Right renal pelvis (tissue), 4 donors: ENCODE results near the gene SPINK2. TPM values are rescaled to one million over a fixed set of nuclear protein-coding genes. Genes with fewer than 3 reads are reported as not detected.

Experiments
- DNase-seq, 4 donors: peaks; one replicate each; pipeline ENCODE4 v3.0.0-alpha.2; 2013; ENCODE audit warnings: low read depth in 4 of 4, low spot score in 3 of 4, missing footprints in 1 of 4
- polyA plus RNA-seq, 4 donors: library from polyadenylated mRNA; unstranded; fragments of 120-200 nt; gene quantifications; one replicate each; pipeline ENCODE4 v1.2.1, GENCODE V29; 2013; ENCODE audit not compliant: insufficient read length in 4 of 4

Gene SPINK2
- polyA plus RNA-seq, 4 donors: 0.17 TPM; not detected in 3

GRCh38 chr4:56803471-56803870, 18.0 kb downstream of the SPINK2 start:
- DNase-seq: peak in 3 of 4 donors; percentile 55 to 70 (median 68)

GRCh38 chr4:56799824-56800756, 21.4 kb downstream of the SPINK2 start:
- peak; percentile 79 to 83 (median 80) for DNase-seq

- no peak for DNase-seq
These were observed 22.2 kb downstream of the SPINK2 start for GRCh38 chr4:56799161-56799759.

- DNase-seq: no peak
These were observed 25.3 kb downstream of the SPINK2 start for GRCh38 chr4:56796211-56796610.

GRCh38 chr4:56791316-56791715, 30.2 kb downstream of the SPINK2 start:
- no peak for DNase-seq

- no peak for DNase-seq
These were observed 30.8 kb downstream of the SPINK2 start for GRCh38 chr4:56790691-56791091.

GRCh38 chr4:56788081-56788480, 33.4 kb downstream of the SPINK2 start:
- DNase-seq: no peak

- DNase-seq: peak; percentile 32 to 53 (median 36)
These were observed 34.1 kb downstream of the SPINK2 start for GRCh38 chr4:56787380-56787779.

- DNase-seq: peak in 2 of 4 donors; percentile 18 to 20
These were observed 34.5 kb downstream of the SPINK2 start for GRCh38 chr4:56786955-56787354.

- DNase-seq: no peak
These were observed 37.5 kb downstream of the SPINK2 start for GRCh38 chr4:56783986-56784385.

GRCh38 chr4:56782019-56782418, 39.5 kb downstream of the SPINK2 start:
- DNase-seq: no peak

- no peak for DNase-seq
These were observed 48.2 kb downstream of the SPINK2 start for GRCh38 chr4:56773346-56773745.

GRCh38 chr4:56772134-56772533, 49.4 kb downstream of the SPINK2 start:
- no peak for DNase-seq

GRCh38 chr4:56768763-56769162, 52.7 kb downstream of the SPINK2 start:
- no peak for DNase-seq

GRCh38 chr4:56768316-56768715, 53.2 kb downstream of the SPINK2 start:
- DNase-seq: no peak

- no peak for DNase-seq
These were observed 53.9 kb downstream of the SPINK2 start for GRCh38 chr4:56767567-56767966.

GRCh38 chr4:56764775-56765174, 56.7 kb downstream of the SPINK2 start:
- no peak for DNase-seq

- DNase-seq: no peak
These were observed 57.3 kb downstream of the SPINK2 start for GRCh38 chr4:56764223-56764622.

- DNase-seq: no peak
These were observed 58.8 kb downstream of the SPINK2 start for GRCh38 chr4:56762484-56763250.

- DNase-seq: no peak
These were observed 61.3 kb downstream of the SPINK2 start for GRCh38 chr4:56760183-56760582.
